Glutamatergic neuron (in vitro differentiated cells): ENCODE data around the gene AK8. TPM values are rescaled to one million over a fixed set of nuclear protein-coding genes. Genes with fewer than 3 reads are reported as not detected.

Experiments used
- DNase-seq: peaks from one replicate; pipeline ENCODE4 v3.0.0; 2022
- H3K27ac Mint-ChIP-seq: one replicate; pipeline ENCODE4 v1.8.0; 2020; ENCODE audit warnings: mild to moderate bottlenecking, mixed read lengths, inconsistent platforms; ENCODE audit not compliant: unreplicated experiment
- H3K27me3 Mint-ChIP-seq: one replicate; pipeline ENCODE4 v1.8.0; 2020; ENCODE audit warnings: mild to moderate bottlenecking, moderate library complexity, mixed read lengths, inconsistent platforms; ENCODE audit not compliant: unreplicated experiment
- H3K36me3 Mint-ChIP-seq: one replicate; pipeline ENCODE4 v1.8.0; 2020; ENCODE audit warnings: mild to moderate bottlenecking, mixed read lengths, inconsistent platforms; ENCODE audit not compliant: unreplicated experiment
- H3K4me1 Mint-ChIP-seq: one replicate; pipeline ENCODE4 v1.8.0; 2020; ENCODE audit warnings: mild to moderate bottlenecking, low read depth, mixed read lengths, inconsistent platforms; ENCODE audit not compliant: unreplicated experiment
- H3K4me3 Mint-ChIP-seq: one replicate; pipeline ENCODE4 v1.8.0; 2020; ENCODE audit warnings: mild to moderate bottlenecking, mixed read lengths, inconsistent platforms; ENCODE audit not compliant: unreplicated experiment
- H3K9me3 Mint-ChIP-seq: one replicate; pipeline ENCODE4 v1.8.0; 2020; ENCODE audit warnings: mild to moderate bottlenecking, moderate library complexity, mixed read lengths, inconsistent platforms; ENCODE audit not compliant: unreplicated experiment
- total RNA-seq: library from RNA; stranded (reverse); fragmentation: NEBNext Ultra II Directional; extraction: Animal tissue kit (Norgen Biotek cat#: 25700); gene quantifications from one replicate; pipeline ENCODE4 v1.2.1, GENCODE V29; 2021; ENCODE audit not compliant: unreplicated experiment
- TF ChIP-seq, protein P1 (sequence below): fragments of 200-600 bp; sonication (generic); IDR thresholded peaks from one replicate; pipeline ENCODE4 v1.5.0; 2021; ENCODE audit not compliant: partially characterized antibody, unreplicated experiment

AK8 gene
- total RNA-seq, 1 donor from 2014 or later, result 0.44 TPM

DNA sequence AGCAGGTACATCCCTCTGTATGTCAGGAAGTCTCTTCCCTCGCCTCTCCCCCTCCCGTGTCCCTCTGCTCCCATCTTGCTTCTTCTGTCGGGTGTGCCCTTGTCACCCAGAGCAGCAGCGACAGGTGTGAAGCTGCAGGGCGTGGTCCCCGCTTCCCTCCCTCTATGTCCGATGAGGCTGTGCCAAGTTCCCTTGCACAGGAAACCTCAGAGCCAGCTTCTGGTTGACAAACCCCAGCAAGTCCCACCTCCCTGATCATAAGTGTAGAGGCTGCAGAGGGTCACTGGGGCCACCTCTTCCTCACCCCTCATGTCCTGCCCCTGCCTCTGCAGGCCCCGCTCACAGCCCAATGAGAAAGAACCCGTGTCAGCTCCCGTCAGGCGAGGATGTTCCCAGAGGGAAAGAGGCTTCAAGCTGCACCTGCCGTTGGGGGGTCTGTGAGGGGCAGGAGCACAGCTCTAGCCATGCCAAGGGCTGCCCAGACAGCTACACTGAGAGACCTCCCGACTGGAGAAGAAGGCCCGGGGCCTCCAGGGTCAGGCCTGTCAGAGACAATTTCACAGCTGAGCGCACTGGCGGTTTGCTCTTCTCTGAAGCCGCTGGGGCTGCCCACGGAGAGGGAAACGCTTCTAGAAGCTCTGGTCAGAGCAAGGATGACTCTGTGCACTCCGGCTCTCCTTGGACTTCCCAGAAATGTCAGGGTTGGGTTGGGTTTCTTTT, 73.3 kb downstream of the AK8 start:
- DNase-seq, result peak; percentile 65
- no peak overlapping the region for H3K4me3 Mint-ChIP-seq

DNA sequence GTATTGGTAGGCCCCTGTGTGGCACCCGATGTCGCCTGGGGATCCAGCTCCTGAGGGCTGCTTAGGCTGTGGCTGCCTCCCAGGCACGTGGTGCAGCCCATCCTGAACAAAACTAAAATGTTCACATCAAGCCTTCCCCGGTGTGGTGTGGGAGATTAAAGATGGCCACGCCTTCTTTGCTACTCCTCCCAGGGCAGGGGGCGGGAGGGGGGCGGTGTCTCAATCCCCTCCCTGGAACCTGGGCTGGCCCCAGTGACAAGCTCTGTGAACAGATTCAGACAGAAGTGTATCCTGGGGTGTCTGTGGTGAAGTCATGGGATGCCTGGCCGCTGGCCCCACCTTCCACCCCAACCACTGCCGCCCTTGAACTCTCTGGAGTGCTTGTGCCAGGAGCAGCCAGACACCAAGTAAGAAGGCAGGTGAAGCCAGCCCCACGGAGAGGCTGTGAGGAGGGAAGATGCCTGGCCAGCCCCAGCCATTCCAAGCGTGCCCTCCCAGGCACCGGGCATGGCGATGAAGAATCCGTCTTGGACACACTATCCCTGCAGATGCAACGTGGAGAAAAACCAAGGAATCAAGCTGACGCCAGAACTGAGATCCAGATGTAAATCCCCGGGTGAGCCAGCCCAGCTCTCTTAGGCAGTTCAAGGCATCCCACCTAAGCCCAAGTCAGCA, 75.8 kb downstream of the AK8 start:
- no peaks in the 10 kb centered on the region for H3K36me3 Mint-ChIP-seq
- H3K27ac Mint-ChIP-seq, result no peak overlapping the region
- H3K27me3 Mint-ChIP-seq, result peaks cover 6% of the 10 kb centered on the region
- peaks cover 2% of the 10 kb centered on the region for H3K9me3 Mint-ChIP-seq
- DNase-seq, result no peak
- peaks cover 12% of the 10 kb centered on the region for H3K4me1 Mint-ChIP-seq
- H3K4me3 Mint-ChIP-seq, result no peak overlapping the region
- TF ChIP-seq, protein P1, sequence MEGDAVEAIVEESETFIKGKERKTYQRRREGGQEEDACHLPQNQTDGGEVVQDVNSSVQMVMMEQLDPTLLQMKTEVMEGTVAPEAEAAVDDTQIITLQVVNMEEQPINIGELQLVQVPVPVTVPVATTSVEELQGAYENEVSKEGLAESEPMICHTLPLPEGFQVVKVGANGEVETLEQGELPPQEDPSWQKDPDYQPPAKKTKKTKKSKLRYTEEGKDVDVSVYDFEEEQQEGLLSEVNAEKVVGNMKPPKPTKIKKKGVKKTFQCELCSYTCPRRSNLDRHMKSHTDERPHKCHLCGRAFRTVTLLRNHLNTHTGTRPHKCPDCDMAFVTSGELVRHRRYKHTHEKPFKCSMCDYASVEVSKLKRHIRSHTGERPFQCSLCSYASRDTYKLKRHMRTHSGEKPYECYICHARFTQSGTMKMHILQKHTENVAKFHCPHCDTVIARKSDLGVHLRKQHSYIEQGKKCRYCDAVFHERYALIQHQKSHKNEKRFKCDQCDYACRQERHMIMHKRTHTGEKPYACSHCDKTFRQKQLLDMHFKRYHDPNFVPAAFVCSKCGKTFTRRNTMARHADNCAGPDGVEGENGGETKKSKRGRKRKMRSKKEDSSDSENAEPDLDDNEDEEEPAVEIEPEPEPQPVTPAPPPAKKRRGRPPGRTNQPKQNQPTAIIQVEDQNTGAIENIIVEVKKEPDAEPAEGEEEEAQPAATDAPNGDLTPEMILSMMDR, result no peak

More for the DNA sequence above, 73.3 kb downstream of the AK8 start:
- Mint-ChIP-seq H3K27me3 (peaks cover 7% of the 10 kb centered on the region), H3K9me3 (no peaks in the 10 kb centered on the region), H3K4me1 (peaks cover 24% of the 10 kb centered on the region), H3K36me3 (no peaks in the 10 kb centered on the region), H3K27ac (no peak overlapping the region)
- TF ChIP-seq, protein P1, result no peak

DNA sequence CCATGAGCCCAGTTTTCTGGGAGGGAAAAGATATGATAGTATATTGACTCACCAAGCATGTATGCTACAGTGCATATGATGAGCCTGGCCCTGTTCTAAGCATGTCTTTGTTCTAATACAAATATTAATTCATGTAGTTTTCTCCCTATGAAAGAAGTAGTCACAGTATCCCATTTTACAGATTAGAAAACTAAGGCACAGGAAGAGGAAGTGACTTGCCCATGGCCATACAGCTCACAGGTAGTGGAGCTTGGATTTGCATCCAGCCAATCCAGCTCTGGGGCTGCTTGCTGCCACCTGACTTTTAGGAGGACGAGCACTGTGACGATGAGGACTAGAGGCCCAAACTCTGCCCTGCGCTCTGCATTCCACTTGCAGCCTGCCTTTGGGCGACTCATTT, 76.4 kb downstream of the AK8 start:
- Mint-ChIP-seq H3K4me1 (peaks cover 8% of the 10 kb centered on the region), H3K27me3 (peaks cover 8% of the 10 kb centered on the region), H3K36me3 (no peaks in the 10 kb centered on the region), H3K4me3 (no peak overlapping the region), H3K27ac (no peak overlapping the region), H3K9me3 (peaks cover 2% of the 10 kb centered on the region)
- DNase-seq, result no peak
- TF ChIP-seq, protein P1, result no peak

GRCh38 chr9:132800038-132800648, 77.9 kb downstream of the AK8 start:
- no peaks in the 10 kb centered on the region for H3K36me3 Mint-ChIP-seq
- H3K4me3 Mint-ChIP-seq, result no peak overlapping the region
- H3K27ac Mint-ChIP-seq, result no peak overlapping the region
- H3K4me1 Mint-ChIP-seq, result peaks cover 1% of the 10 kb centered on the region
- H3K27me3 Mint-ChIP-seq, result peaks cover 10% of the 10 kb centered on the region
- TF ChIP-seq, protein P1, result peak; percentile 95
- DNase-seq, result peak; percentile 60
- H3K9me3 Mint-ChIP-seq, result peaks cover 2% of the 10 kb centered on the region
